ENCODE results near the gene NCAN. TPM values are rescaled to one million over a fixed set of nuclear protein-coding genes. Genes with fewer than 3 reads are reported as not detected.

The NCAN gene
- total RNA-seq, 1 donor from 2014 or later = not detected

- no peak for DNase-seq (ENCODE audit: low read depth)
Observed at GRCh38 chr19:19256072-19256969, 44.6 kb downstream of the NCAN start.

GRCh38 chr19:19257137-19257536 is 45.4 kb downstream of the NCAN start:
- no peak overlapping the region for H3K4me3 ChIP-seq (ENCODE audit: low read depth, low read length)
- no peak for DNase-seq (ENCODE audit: low read depth)
- no peak for TF ChIP-seq CTCF (conservative IDR thresholded peaks at IDR 0.05; ENCODE audit: low read depth, low read length)

More at GRCh38 chr19:19256072-19256969, 44.6 kb downstream of the NCAN start:
- no peak for TF ChIP-seq CTCF (conservative IDR thresholded peaks at IDR 0.05; ENCODE audit: low read depth, low read length)
- no peak overlapping the region for H3K4me3 ChIP-seq (ENCODE audit: low read depth, low read length)

- no peak for TF ChIP-seq CTCF (conservative IDR thresholded peaks at IDR 0.05; ENCODE audit: low read depth, low read length)
- no peak overlapping the region for H3K4me3 ChIP-seq (ENCODE audit: low read depth, low read length)
- DNase-seq (ENCODE audit: low read depth) = no peak
Observed at GRCh38 chr19:19257836-19258588, 46.3 kb downstream of the NCAN start.

GRCh38 chr19:19258589-19259338 is 47.0 kb downstream of the NCAN start:
- H3K4me3 ChIP-seq (ENCODE audit: low read depth, low read length) = no peak overlapping the region
- no peak for TF ChIP-seq CTCF (conservative IDR thresholded peaks at IDR 0.05; ENCODE audit: low read depth, low read length)
- DNase-seq (ENCODE audit: low read depth) = no peak

GRCh38 chr19:19259741-19260140 is 48.0 kb downstream of the NCAN start:
- no peak for DNase-seq (ENCODE audit: low read depth)
- TF ChIP-seq CTCF (conservative IDR thresholded peaks at IDR 0.05; ENCODE audit: low read depth, low read length) = no peak
- H3K4me3 ChIP-seq (ENCODE audit: low read depth, low read length) = no peak overlapping the region

GRCh38 chr19:19260417-19261214 is 48.9 kb downstream of the NCAN start:
- no peak overlapping the region for H3K4me3 ChIP-seq (ENCODE audit: low read depth, low read length)
- TF ChIP-seq CTCF (conservative IDR thresholded peaks at IDR 0.05; ENCODE audit: low read depth, low read length) = no peak
- DNase-seq (ENCODE audit: low read depth) = no peak
